OCI-LY3 (cell line): ENCODE measurements around the gene HSPA1B.

Experiments
- CTCF ChIP-seq: fragments of 200-600, 300-600 bp; sonication (generic); IDR thresholded peaks from 2 replicates; pipeline ENCODE4 v1.5.1; 2014; ENCODE audit warnings: antibody characterized with exemption, low read length, low read depth
- EZH2phosphoT487 ChIP-seq: fragments of 200-600 bp; shearing (Covaris generic); IDR thresholded peaks from 2 replicates; pipeline ENCODE4 v1.6.1; 2018; ENCODE audit warnings: antibody characterized with exemption, mixed run types, low read depth

- TF ChIP-seq CTCF (no peak), EZH2phosphoT487 (no peak)
These were observed 29.9 kb upstream of the HSPA1B start for GRCh38 chr6:31797588-31797987.
